ENCODE results near the gene WIZ. TPM values are rescaled to one million over a fixed set of nuclear protein-coding genes. Genes with fewer than 3 reads are reported as not detected.

The WIZ gene
- total and polyA plus RNA-seq, 2 of the 8 experiments (the other 6 are each of a cell fraction or from before 2014, with no cell fraction given): 12.5 to 33.2 TPM

- H3K79me2 ChIP-seq (ENCODE audit: control insufficient read depth in 1 of 2, insufficient read depth in 2 of 2, low read length in 2 of 2): peaks cover 0 to 29% of the 10 kb centered on the region in 2 experiments; a peak in 2 of 4 replicates
- H2BK15ac ChIP-seq (ENCODE audit: low read length): no peak overlapping the region
- H3K27me3 ChIP-seq (replicated peaks in 1 of 4; ENCODE audit: control insufficient read depth in 3 of 4, extremely low read depth in 1 of 4, insufficient read depth in 3 of 4, low read length in 3 of 4): no peaks in the 10 kb centered on the region; a peak in 1 of 7 replicates
- FAIRE-seq (no peak), DNase-seq (ENCODE audit: low read depth in 1 of 2, low spot score in 2 of 2) (no peak)
- no peak overlapping the region for H3K14ac ChIP-seq (ENCODE audit: insufficient read length)
- H2BK20ac ChIP-seq (ENCODE audit: low read length): no peak overlapping the region
- peaks cover 22% of the 10 kb centered on the region for H3K79me1 ChIP-seq (ENCODE audit: low read depth, low read length)
- peaks cover 2 to 37% (median 20%) of the 10 kb centered on the region in 4 experiments; a peak in 6 of 8 replicates for H3K36me3 ChIP-seq (ENCODE audit: control insufficient read depth in 2 of 4, insufficient read depth in 4 of 4, low read length in 3 of 4)
- H3K27ac ChIP-seq (ENCODE audit: low read depth, low read length): no peak overlapping the region
- 100% methylated on average over 2 of the region's 35 CpGs; no CpG with 5 or more reads in 1 of the 2 experiments for WGBS, 2 experiments (ENCODE audit: extremely low coverage in 1 of 2, insufficient coverage in 1 of 2, insufficient read length in 1 of 2, insufficient replicate concordance in 2 of 2, low coverage in 1 of 2, low lambda C conversion rate in 2 of 2, missing lambda C conversion rate in 1 of 2)
- peaks cover 5% of the 10 kb centered on the region; the same call in 1 of the 2 replicates for H3K23me2 ChIP-seq (ENCODE audit: low read depth, low read length)
- H2AK5ac ChIP-seq (ENCODE audit: low read depth, low read length): no peak overlapping the region
- H4K91ac ChIP-seq (replicated peaks; ENCODE audit: insufficient read length, low read length): no peak overlapping the region
- peaks cover 0 to 9% (median 4%) of the 10 kb centered on the region in 4 experiments; a peak in 4 of 7 replicates for H3K4me1 ChIP-seq (replicated peaks in 1 of 4; ENCODE audit: control insufficient read depth in 3 of 4, insufficient read depth in 4 of 4, low read length in 3 of 4)
- no peak overlapping the region for H3K9ac ChIP-seq (replicated peaks in 1 of 4; ENCODE audit: extremely low read depth in 1 of 4, low read depth in 3 of 4, low read length in 3 of 4)
- H3K4ac ChIP-seq (replicated peaks; ENCODE audit: insufficient read length, low read depth, low read length): no peak overlapping the region
- no peak overlapping the region for H2AFZ ChIP-seq (ENCODE audit: low read length)
- H2BK120ac ChIP-seq (replicated peaks; ENCODE audit: low read depth, low read length): no peak overlapping the region
- H3K18ac ChIP-seq (ENCODE audit: extremely low read depth, low read length): no peak overlapping the region
- ChIA-PET CTCF (ENCODE audit: partially characterized antibody) (interaction anchor here (5.1 kb wide), 1 partner anchor 8 kb away, joined by 28 read pairs; the partner anchor contains the start of gene AKAP8L), POLR2A (ENCODE audit: partially characterized antibody) (interaction anchor here (1.6 to 5.0 kb wide), 2 partner anchors 9 to 16 kb away, joined by 4 to 71 read pairs; partner anchors contain the start of gene AKAP8L)
- no peak overlapping the region for H4K8ac ChIP-seq (ENCODE audit: extremely low read depth, insufficient read depth, low read length)
- no peak overlapping the region for H3K4me3 ChIP-seq (ENCODE audit: extremely low read depth in 1 of 4, insufficient read depth in 2 of 4, low read depth in 3 of 4, low read length in 4 of 4)
- no peak overlapping the region for H2BK5ac ChIP-seq (ENCODE audit: low read depth, low read length)
- peaks cover 12 to 13% of the 10 kb centered on the region in 2 experiments for H4K20me1 ChIP-seq (replicated peaks in 1 of 2; ENCODE audit: control insufficient read depth in 1 of 2, insufficient read depth in 2 of 2, low read length in 2 of 2)
- H3K56ac ChIP-seq (replicated peaks; ENCODE audit: insufficient read length, low read depth, low read length): no peak overlapping the region
- H4K5ac ChIP-seq (ENCODE audit: insufficient read length, low read depth, low read length): no peak overlapping the region
- H2BK12ac ChIP-seq (ENCODE audit: low read depth, low read length): no peak overlapping the region
- H3K9me3 ChIP-seq (ENCODE audit: insufficient read depth in 2 of 2, low read depth in 1 of 2, low read length in 1 of 2): peaks cover 3 to 4% of the 10 kb centered on the region in 2 experiments; a peak in 1 of 4 replicates
- H3K4me2 ChIP-seq (ENCODE audit: insufficient read depth in 1 of 2, low read depth in 2 of 2, low read length in 2 of 2): no peak overlapping the region
- no peak overlapping the region for H3K23ac ChIP-seq (ENCODE audit: insufficient read length)
- no peak for TF ChIP-seq RNF2 (IDR thresholded peaks at IDR 0.05; ENCODE audit: borderline replicate concordance, low read depth, low read length, missing control alignments, poor library complexity, severe bottlenecking)
- no peak for TF ChIP-seq MAX (IDR thresholded peaks at IDR 0.05)
- TF ChIP-seq E2F6 (IDR thresholded peaks at IDR 0.05): no peak
- TF ChIP-seq SAP30 (IDR thresholded peaks at IDR 0.05; ENCODE audit: insufficient read depth, insufficient replicate concordance, low read length): no peak
- no peak for TF ChIP-seq GABPA (IDR thresholded peaks at IDR 0.05; ENCODE audit: borderline replicate concordance, insufficient read depth, low read length)
- no peak for TF ChIP-seq GTF2F1 (IDR thresholded peaks at IDR 0.05; ENCODE audit: borderline replicate concordance, low read depth, low read length)
- TF ChIP-seq TEAD4 (IDR thresholded peaks at IDR 0.05; ENCODE audit: low read depth, low read length): no peak
- TF ChIP-seq KDM4A (IDR thresholded peaks at IDR 0.05; ENCODE audit: low read depth, low read length, severe bottlenecking): no peak
- no peak for TF ChIP-seq HDAC2 (IDR thresholded peaks at IDR 0.05; ENCODE audit: borderline replicate concordance in 1 of 2, low read depth in 2 of 2, low read length in 2 of 2)
- no peak for TF ChIP-seq CREB1 (IDR thresholded peaks at IDR 0.05)
- no peak for TF ChIP-seq YY1 (IDR thresholded peaks at IDR 0.05; ENCODE audit: low read depth, low read length)
Measured at GRCh38 chr19:15427991-15428471, 21.7 kb downstream of the WIZ start.

All from H1 (cell line).